Measurements from ENCODE around the gene CSMD2. TPM values are rescaled to one million over a fixed set of nuclear protein-coding genes. Genes with fewer than 3 reads are reported as not detected.

The CSMD2 gene
- total and polyA plus RNA-seq, 2 donors from 2014 or later, result 0.47 TPM; not detected in 1

- peaks cover 2 to 14% (median 14%) of the 10 kb centered on the region in 3 donors for H3K4me1 ChIP-seq (ENCODE audit: control insufficient read depth in 2 of 3, insufficient read depth in 2 of 3, low read depth in 1 of 3, low read length in 3 of 3)
- no peaks in the 10 kb centered on the region for H3K27me3 ChIP-seq (ENCODE audit: control insufficient read depth, insufficient read depth, low read length)
- intact Hi-C loops (cut with DNase I), result no loop called here
- H3K9ac ChIP-seq (ENCODE audit: low read length in 3 of 3), result no peak overlapping the region
- H3K27ac ChIP-seq (ENCODE audit: low read depth in 2 of 2, low read length in 2 of 2), result no peak overlapping the region
- TF ChIP-seq CTCF (IDR thresholded peaks at IDR 0.05; ENCODE audit: borderline replicate concordance, extremely low read depth, insufficient read depth), result no peak
- no peaks in the 10 kb centered on the region for H3K9me3 ChIP-seq (ENCODE audit: control insufficient read depth in 2 of 3, insufficient read depth in 1 of 3, low read length in 3 of 3)
- no peak overlapping the region for H3K4me3 ChIP-seq (ENCODE audit: low read length in 3 of 3)
- FAIRE-seq (no peak), DNase-seq (no peak)
- H3K36me3 ChIP-seq (ENCODE audit: control insufficient read depth in 2 of 3, insufficient read depth in 3 of 3, low read length in 3 of 3), result no peaks in the 10 kb centered on the region
Measured at GRCh38 chr1:33898406-33898805, 266.6 kb downstream of the CSMD2 start.

- Histone ChIP-seq H3K27me3 (ENCODE audit: control insufficient read depth, insufficient read depth, low read length) (no peaks in the 10 kb centered on the region), H3K4me1 (ENCODE audit: control insufficient read depth in 2 of 3, insufficient read depth in 2 of 3, low read depth in 1 of 3, low read length in 3 of 3) (peaks cover 2 to 5% (median 5%) of the 10 kb centered on the region in 3 donors), H3K9me3 (ENCODE audit: control insufficient read depth in 2 of 3, insufficient read depth in 1 of 3, low read length in 3 of 3) (no peaks in the 10 kb centered on the region), H3K9ac (ENCODE audit: low read length in 3 of 3) (no peak overlapping the region), H3K36me3 (ENCODE audit: control insufficient read depth in 2 of 3, insufficient read depth in 3 of 3, low read length in 3 of 3) (no peaks in the 10 kb centered on the region), H3K27ac (ENCODE audit: low read depth in 2 of 2, low read length in 2 of 2) (no peak overlapping the region), H3K4me3 (ENCODE audit: low read length in 3 of 3) (no peak overlapping the region)
- intact Hi-C loops (cut with DNase I), result no loop called here
- DNase-seq (no peak), FAIRE-seq (no peak)
- no peak for TF ChIP-seq CTCF (IDR thresholded peaks at IDR 0.05; ENCODE audit: borderline replicate concordance, extremely low read depth, insufficient read depth)
Measured at GRCh38 chr1:33897092-33897725, 267.8 kb downstream of the CSMD2 start.

GRCh38 chr1:33895976-33896375, 269.1 kb downstream of the CSMD2 start:
- TF ChIP-seq CTCF (IDR thresholded peaks at IDR 0.05; ENCODE audit: borderline replicate concordance, extremely low read depth, insufficient read depth), result no peak
- Histone ChIP-seq H3K4me3 (ENCODE audit: low read length in 3 of 3) (no peak overlapping the region), H3K27me3 (ENCODE audit: control insufficient read depth, insufficient read depth, low read length) (no peaks in the 10 kb centered on the region), H3K9me3 (ENCODE audit: control insufficient read depth in 2 of 3, insufficient read depth in 1 of 3, low read length in 3 of 3) (no peaks in the 10 kb centered on the region), H3K36me3 (ENCODE audit: control insufficient read depth in 2 of 3, insufficient read depth in 3 of 3, low read length in 3 of 3) (no peaks in the 10 kb centered on the region), H3K4me1 (ENCODE audit: control insufficient read depth in 2 of 3, insufficient read depth in 2 of 3, low read depth in 1 of 3, low read length in 3 of 3) (peaks cover 0 to 1% (median 0%) of the 10 kb centered on the region in 3 donors), H3K9ac (ENCODE audit: low read length in 3 of 3) (no peak overlapping the region), H3K27ac (ENCODE audit: low read depth in 2 of 2, low read length in 2 of 2) (no peak overlapping the region)
- no peak for DNase-seq
- intact Hi-C loops (cut with DNase I), result no loop called here
- no peak for FAIRE-seq

- Histone ChIP-seq H3K9ac (ENCODE audit: low read length in 3 of 3) (no peak overlapping the region), H3K36me3 (ENCODE audit: control insufficient read depth in 2 of 3, insufficient read depth in 3 of 3, low read length in 3 of 3) (no peaks in the 10 kb centered on the region), H3K27ac (ENCODE audit: low read depth in 2 of 2, low read length in 2 of 2) (no peak overlapping the region), H3K4me3 (ENCODE audit: low read length in 3 of 3) (no peak overlapping the region), H3K4me1 (ENCODE audit: control insufficient read depth in 2 of 3, insufficient read depth in 2 of 3, low read depth in 1 of 3, low read length in 3 of 3) (no peaks in the 10 kb centered on the region), H3K27me3 (ENCODE audit: control insufficient read depth, insufficient read depth, low read length) (no peaks in the 10 kb centered on the region), H3K9me3 (ENCODE audit: control insufficient read depth in 2 of 3, insufficient read depth in 1 of 3, low read length in 3 of 3) (no peaks in the 10 kb centered on the region)
- intact Hi-C loops (cut with DNase I), result no loop called here
- TF ChIP-seq CTCF (IDR thresholded peaks at IDR 0.05; ENCODE audit: borderline replicate concordance, extremely low read depth, insufficient read depth), result no peak
- DNase-seq (peak in 1 of 5 donors; percentile 24), FAIRE-seq (no peak)
Measured at GRCh38 chr1:33895396-33895795, 269.6 kb downstream of the CSMD2 start.

All from kidney (tissue), 14 donors.